Tibial nerve (tissue), 4 donors: ENCODE data around the gene KCNMA1.

ENCODE experiments used
- EP300 ChIP-seq, 2 donors: sonication (generic); formaldehyde crosslinking; IDR thresholded peaks; one replicate each; pipeline ENCODE4 v1.6.1; 2017; ENCODE audit warnings: antibody characterized with exemption in 2 of 2, mild to moderate bottlenecking in 1 of 2
- POLR2A ChIP-seq, 2 donors: fragments of 450-650 bp; IDR thresholded peaks; one replicate each; pipeline ENCODE4 v1.6.1; 2017; ENCODE audit warnings: antibody characterized with exemption in 2 of 2, mild to moderate bottlenecking in 2 of 2, moderate library complexity in 2 of 2
- TF ChIP-seq, protein P1 (sequence below), 5 experiments: fragments of 200-600 bp in 3 of 5; fragments of 450-650 bp in 2 of 5; sonication (generic) in 3 of 5; IDR thresholded peaks; one replicate each; pipeline ENCODE4 v1.5.1; 2016 to 2019; ENCODE audit warnings: antibody characterized with exemption in 5 of 5, mild to moderate bottlenecking in 3 of 5, moderate library complexity in 2 of 5

DNA sequence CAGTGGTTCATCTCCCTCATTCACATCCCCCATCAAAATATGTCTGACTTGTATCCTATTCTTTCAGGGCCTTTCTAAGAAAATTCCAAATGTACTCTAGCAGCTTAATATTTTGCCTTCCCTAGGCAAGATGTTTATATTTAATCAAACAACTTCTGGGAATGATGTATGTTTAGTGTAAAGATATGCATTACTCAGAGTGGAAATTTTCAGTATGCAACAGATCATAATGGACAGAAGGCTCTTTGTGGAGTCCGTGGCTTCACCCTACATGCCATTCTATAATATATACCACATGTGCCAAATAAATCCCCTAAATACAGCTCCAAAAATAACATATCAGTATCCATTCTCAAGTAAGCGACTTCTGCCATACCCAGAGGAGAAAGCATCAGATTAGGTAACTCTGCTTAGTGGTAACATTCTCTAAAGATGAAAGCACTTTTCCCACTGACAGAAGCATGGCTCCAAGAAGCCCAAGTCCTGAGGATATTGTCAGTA is 316.6 kb downstream of the KCNMA1 start:
- TF ChIP-seq, protein P1, sequence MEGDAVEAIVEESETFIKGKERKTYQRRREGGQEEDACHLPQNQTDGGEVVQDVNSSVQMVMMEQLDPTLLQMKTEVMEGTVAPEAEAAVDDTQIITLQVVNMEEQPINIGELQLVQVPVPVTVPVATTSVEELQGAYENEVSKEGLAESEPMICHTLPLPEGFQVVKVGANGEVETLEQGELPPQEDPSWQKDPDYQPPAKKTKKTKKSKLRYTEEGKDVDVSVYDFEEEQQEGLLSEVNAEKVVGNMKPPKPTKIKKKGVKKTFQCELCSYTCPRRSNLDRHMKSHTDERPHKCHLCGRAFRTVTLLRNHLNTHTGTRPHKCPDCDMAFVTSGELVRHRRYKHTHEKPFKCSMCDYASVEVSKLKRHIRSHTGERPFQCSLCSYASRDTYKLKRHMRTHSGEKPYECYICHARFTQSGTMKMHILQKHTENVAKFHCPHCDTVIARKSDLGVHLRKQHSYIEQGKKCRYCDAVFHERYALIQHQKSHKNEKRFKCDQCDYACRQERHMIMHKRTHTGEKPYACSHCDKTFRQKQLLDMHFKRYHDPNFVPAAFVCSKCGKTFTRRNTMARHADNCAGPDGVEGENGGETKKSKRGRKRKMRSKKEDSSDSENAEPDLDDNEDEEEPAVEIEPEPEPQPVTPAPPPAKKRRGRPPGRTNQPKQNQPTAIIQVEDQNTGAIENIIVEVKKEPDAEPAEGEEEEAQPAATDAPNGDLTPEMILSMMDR (IDR thresholded peaks at IDR 0.05): no peak
- TF ChIP-seq POLR2A (IDR thresholded peaks at IDR 0.05) (no peak), EP300 (IDR thresholded peaks at IDR 0.05) (no peak)
